CD4-positive, alpha-beta T cell treated with Interferon alpha-2 for 1 hour (primary cell): ENCODE data around the gene RBFOX1.

Experiments
- DNase-seq, 2 donors: peaks; one replicate each; pipeline ENCODE4 v3.0.0-alpha.2; 2020 to 2022

Gene RBFOX1

DNA sequence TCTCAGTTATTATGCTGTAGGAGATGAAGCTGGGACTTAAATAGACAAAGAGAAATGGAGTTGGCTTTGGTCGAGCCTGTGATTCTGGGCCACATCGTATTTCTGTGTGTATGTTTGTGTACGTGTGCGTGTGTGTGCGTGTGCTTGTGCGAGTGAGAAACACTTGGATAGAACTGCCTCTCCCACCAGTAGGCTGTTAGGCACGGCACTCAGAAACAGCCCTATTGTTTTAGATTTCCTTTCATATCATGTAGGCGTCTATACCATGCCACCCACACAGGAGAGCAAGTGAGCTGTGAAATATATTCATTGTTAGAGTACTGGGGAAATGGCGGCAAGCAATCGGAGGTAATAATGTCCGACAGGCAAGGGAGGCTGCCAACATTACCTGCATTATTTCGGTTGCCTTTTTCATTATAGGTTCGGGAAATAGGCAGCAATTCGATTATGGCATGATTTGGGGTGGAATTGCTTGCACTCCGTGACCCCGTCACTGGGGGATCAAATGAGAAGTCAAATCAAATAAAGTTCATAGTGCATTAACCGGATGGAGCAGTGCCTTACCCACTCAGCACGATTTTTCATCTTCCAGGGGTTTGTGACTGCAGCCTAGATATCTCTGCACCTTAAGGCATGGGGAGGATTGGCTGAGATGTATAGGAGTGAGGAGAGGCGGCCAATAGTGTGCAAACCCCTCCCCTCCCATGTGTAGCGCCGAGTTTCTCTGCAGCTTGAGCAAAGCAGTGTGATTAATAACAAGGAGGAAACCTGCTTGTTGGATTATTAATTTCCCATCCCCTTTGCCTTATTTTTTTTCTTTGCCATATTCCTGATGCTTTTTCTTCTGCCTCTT is 89.6 kb downstream of the RBFOX1 start:
- DNase-seq: no peak

DNA sequence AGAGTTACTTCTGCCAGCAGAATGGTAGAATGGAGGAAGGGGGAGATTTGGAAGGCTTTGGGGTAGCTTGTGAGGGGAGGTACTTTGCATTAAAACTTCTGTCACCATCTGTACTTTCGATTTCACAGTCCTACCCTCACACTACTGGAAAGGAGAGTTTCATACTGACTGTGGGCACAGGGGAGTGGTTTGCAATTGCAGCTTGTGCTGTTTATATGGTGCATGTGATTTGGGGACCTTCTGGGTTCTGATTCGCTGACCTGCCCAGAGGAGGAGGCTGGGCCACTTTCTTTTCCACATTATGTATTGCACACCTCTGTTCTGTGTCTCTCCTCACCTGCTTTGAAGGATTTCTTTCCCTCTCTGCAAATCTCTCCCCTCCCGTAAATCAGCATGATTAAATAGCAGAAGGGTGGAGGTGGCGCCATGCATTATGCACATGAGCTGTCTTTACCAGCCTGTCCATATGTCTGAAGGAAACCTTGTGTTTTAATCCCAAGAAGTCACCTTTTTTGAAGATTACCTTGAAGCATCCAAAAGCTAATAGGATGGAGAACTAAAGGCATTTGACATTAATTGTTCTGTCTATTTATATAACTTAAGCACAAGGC is 90.9 kb downstream of the RBFOX1 start:
- DNase-seq: no peak

DNA sequence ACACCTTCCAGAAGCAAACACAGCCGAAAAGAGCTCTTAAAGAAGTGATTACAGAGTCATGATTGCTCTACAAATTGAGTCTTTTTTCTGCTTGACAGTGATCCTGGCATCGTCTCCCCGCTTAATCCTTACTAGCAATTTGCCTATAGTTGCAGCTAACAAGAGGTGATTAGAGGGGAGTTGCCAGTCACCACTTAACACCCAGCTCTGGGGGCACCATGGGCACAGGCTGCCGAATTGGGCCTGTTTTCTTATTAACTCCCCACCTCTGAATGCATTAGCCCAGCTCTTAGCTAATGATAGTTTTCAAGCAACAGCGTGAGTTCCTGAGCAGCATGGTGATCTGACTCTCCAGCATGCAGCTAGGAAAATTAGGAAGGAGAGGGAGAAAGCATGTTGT is 93.5 kb downstream of the RBFOX1 start:
- no peak for DNase-seq

DNA sequence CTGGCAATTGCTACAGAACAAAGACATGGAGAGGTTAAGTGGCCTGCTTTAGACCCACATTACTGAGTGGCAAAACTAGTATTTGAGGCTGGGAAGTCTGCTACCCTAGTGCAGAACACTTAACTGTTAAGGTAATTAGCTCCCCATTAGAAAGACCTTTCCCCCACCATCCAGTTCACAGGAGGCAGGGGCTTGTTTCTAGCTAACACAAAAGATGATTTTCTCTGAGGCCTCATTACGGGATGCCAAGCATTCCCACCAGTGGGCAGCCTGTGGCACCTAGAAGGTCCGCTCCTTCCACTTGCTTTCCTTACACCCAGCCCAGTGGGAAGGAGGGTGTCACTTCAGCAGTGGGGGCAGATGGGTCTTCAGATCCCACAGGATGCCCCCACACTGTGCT is 99.1 kb downstream of the RBFOX1 start:
- no peak for DNase-seq

DNA sequence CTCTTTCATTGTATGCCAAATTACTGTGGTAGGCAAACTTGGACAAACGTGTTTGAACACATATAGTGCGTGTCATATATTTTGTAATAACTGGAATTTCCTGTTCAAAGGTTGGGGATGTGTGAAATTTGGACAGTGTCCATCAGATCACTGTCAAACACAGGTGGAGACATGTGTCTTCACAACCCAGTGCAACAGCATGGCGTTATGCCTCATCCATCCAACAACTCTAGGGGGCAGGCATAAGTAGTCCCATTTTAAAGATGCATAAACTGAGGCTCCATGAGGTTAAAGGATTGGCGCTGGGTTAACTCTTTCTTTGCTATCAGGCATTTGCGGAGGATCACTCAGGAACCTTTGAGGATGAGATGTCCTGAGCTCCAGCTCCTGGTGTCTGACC is 103.7 kb downstream of the RBFOX1 start:
- DNase-seq: no peak

DNA sequence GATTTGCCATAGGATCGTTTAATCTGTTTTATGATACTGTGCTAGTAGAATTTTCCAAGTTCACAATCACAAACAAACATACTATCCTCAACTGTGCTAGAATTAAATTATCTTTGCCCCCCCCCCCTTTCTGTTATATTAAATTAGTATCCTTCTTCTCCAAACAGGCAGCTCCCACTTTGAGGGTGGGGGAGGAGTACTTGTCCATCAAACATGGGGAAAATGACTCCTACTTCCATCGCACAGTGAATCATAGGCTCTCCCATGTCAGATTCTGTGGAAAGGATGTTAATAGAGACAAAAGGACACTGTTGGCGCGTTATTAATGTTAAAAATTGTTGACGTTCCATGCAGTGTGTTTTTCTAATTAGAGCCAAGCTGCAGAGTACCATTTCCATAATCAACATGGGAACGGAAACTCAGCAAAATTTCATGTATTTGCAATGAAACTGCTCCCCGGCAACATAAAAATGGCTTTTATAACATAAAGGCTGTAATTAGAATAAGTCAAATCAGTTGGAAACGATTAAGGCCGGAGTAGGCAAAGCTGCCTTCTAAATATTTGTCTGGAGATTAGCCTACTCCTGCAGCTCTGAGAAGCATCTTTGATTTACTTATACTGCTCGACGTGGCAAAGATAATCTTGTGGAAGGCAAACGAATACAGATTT is 104.6 kb downstream of the RBFOX1 start:
- no peak for DNase-seq

DNA sequence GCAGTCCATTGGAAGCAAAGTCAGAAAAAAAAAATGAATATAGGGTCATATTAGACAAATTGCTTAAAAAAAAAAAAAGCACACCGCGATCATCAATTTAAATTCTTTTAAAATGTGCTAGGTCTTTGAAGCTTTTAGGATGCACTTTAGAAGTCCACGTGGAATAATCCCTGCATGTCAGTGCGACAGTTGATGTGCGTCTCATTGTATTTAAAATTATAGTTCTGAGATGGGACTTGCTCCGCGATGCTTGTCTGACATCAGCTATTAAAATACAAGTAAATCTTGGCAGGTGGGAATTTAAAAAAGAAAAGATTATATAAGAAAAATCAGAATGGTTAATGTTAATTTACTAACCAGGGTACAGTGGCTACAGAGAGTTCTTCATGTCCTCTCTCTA is 105.2 kb downstream of the RBFOX1 start:
- no peak for DNase-seq

DNA sequence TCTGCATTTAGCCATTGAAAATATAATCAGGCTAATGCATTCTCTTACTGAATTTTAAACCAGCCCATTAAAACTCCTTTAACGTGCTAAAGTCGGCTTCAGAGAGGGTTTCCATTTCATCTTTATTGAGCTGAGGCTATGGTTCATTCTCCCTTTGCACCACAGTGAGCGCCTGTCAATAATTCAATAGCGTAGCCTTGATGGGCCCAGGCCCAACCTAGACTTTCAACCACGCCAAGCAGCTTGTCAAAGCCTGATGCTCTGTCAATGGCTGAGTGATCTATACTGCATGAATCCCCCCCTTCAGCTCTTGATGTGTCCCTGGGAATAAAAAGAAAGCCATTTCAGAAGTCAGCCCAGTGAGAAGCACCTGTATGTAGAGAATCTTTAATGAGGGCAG is 106.0 kb downstream of the RBFOX1 start:
- DNase-seq: no peak

DNA sequence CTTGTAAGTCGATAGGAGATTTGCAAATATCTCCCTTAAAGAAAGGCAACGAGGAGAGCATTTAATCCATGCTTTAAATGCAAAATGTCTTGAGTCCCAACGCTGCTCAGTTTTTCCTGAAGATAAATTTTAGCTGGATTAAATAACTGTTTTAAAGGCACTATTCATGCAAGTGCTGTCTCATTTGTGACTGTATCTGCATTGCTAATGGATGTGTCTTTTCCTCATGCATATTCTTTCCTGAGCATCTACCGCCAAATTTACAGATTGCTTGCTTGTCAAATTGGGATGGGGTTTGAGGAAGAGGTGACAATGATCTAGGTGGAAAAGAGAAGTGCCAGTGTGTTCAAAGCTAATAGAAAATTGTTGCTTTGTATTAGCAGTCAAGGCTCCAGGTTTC is 106.9 kb downstream of the RBFOX1 start:
- DNase-seq: no peak

DNA sequence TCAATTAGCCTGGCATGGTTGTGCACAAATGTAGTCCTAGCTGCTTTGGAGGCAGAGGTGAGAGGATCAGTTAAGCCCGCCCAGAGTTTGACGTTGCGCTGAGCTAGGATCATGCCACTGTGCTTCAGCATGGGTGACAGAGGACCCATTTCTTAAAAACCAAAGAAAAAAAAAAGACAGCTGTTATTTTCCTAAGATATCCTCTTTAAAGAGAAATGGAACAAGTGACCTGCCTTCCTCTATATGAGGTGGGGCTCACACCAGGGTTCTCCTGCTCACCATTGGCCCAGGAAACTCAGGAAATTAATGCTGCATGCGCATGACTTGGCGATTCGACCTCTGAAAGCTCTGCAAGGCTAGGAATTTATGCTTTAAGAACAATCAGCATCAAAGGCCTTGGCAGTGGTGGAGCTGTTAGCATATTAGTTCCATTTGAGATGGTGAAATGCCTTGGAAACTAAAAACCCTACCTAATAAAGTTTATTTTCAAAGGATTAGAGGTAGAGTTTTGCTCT is 108.3 kb downstream of the RBFOX1 start:
- DNase-seq: no peak

DNA sequence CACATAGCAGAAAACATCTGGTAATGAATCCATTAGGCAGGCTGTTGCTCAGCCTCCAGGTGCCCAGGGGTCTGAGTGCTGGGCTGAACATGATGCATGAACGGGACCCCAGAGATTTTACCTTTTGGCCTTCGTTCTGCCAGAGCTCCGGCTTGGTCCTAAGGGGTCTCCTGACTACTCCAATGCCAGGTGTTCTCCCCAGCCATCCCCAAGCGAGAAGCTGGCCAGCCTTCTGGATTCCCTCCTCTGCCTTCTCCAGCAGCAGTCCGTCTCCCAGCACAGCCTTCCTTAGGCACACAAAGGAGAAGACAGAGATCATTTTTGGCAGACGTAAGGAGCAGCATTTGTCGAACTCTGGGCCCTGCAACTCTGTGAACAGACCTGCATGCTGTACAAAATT is 109.4 kb downstream of the RBFOX1 start:
- no peak for DNase-seq

DNA sequence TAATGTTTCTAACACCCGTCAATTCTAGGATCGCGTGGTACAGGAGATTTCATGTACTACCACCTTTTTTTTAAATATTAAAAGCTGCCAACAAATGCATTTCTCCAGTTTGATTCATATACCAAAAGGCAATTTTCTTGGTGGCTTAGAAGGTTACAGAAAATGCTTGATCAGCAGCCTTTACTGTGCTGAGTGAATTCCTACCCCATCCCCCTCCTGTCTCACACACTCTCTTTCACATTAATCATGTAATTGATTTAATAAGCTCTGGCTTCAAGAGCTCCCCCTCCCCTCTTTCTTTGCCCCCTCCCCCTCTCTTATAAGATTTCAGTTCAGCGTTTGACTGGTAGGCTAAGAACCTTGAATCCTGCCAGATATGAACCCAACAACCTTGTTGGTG is 110.5 kb downstream of the RBFOX1 start:
- DNase-seq: no peak

DNA sequence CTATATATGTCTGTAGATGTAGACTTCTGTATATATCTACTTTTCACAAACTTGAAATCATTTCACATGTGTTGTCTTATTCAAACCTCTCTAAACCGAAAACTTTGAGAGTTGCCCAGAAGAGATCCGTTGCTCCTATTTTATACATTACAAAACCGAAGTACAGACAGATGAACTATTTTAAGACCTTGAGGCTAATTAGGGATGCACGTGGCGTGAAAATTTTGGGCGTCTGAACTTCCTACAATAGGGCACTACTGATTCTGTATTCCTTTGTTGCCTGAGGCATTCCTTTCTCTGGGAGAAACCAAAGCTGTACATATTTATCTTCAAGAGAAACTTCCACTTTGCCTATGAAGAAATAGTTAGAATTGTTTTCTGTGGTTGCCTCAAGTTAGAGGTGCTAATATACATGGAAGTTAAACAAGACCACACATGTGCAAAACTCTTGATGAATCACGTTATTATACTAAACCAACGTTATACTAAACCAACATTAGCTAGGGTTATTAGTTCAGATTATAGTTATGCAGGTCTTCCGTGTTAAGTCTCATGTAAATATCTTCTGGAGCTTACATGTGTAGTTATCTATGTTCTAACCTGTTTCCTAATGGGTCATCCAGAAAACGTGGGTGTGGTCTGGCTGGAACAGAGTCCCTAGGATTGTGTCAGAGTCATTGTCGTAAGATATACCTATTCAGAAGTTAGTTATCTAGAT is 111.2 kb downstream of the RBFOX1 start:
- no peak for DNase-seq

DNA sequence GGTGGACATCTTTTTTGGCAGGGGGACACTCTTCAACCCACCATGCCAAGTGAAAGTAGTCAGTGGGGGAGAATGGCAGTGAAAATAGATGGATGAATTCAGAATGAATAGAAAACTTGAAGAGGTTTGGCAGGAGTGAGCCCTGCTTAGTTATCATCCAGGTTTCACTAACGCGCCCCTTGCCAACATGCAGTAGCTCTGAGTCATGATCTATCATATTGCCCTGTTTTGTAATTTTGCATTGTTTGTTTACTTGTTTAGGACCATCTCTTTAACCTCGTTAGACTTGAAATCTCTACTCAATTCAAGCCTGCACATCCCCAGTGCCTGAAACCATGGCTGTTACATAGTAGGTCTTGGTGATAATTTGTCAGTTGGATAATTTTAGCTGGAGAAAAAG is 116.7 kb downstream of the RBFOX1 start:
- no peak for DNase-seq

DNA sequence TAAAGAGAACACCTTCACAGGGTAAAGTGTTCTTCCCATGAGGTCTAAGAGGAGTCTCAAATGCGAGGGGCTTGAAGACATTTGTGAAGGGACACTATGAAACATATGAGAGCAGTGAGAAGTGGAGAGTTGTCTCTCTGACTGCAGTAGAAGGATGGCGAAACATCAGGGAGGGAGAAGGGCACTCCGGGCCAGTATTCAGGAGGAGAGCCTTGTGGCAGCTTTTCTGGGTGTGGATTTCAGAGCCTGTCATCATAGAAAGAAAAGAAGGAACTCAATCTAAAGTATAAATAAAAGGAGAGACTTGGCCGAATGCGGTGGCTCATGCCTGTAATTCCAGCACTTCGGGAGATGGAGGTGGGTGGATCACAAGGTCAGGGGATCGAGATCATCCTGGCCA is 117.2 kb downstream of the RBFOX1 start:
- DNase-seq: no peak

DNA sequence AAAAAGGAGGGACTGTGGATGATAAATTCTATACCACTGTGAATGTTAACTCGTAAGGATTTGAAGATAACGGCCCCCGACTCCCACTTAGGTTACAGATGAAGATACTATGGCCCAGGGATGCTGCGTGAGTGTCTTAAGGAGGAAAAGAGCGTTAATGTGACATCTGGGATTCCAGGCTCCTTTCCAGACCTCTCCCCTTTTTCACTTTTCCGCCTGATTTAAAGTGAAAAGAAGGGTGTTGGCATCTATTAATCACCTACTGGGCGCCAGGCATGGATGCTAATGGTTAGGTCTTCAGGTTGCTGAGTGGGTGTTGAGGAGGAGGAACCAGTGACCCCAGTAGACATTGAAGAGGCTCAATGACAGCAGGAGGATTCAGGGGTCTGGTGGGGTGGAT is 117.8 kb downstream of the RBFOX1 start:
- no peak for DNase-seq

DNA sequence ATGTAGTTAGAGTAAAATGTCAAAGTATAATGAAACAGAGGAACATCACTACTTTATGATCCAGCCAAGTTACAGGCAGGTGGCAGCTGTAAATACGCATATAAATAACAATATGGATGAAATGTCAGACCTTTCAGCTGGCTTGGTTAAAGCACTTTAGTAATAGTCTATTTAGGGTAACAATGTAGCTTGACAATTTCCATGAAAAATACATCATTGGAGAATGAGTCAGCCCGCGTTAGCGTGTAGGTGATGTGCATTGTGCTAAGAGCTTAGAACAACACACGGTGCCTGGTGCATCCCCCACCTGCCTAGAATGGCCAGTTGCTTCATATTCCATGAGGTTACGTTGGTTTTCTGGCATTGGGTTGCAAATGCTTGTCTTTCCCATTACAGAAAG is 119.4 kb downstream of the RBFOX1 start:
- DNase-seq: no peak

DNA sequence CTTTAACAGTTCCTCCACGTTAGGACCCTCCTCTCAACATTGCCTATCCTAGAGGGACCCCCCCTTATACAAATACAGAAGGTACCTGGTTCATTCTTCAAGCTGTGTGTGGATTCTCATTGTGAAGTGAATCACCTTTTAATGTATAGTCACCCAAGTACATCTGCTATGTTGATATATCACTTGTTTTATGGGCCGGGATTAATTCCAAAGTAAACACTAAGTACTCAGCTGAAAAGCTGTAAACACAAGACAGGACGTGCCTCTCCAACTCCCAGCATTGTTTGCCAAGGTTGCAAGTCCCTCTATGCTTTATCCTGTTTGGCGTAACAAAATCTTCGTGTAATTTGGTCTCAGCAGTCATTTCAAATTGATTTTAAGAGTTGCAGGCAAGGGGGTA is 123.6 kb downstream of the RBFOX1 start:
- no peak for DNase-seq

DNA sequence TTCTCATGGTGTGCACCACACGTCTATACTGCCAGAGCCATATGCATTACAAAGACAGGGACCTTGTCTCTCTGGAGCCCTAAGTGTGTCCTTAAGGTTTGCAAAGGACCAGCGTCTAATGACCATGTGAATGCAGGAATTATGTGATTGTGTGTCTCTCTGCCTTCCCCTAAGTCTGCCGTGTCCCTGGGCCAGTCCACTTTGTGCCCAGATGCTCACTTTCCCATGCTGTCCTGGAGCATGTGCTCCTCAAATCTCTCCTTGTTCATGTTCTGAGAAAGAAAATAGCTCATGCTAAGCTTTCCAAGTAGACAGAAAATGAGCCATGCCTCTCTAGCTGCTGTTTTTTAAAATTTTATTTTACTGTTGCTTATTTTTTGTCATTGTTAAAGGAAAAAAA is 125.5 kb downstream of the RBFOX1 start:
- DNase-seq: no peak

DNA sequence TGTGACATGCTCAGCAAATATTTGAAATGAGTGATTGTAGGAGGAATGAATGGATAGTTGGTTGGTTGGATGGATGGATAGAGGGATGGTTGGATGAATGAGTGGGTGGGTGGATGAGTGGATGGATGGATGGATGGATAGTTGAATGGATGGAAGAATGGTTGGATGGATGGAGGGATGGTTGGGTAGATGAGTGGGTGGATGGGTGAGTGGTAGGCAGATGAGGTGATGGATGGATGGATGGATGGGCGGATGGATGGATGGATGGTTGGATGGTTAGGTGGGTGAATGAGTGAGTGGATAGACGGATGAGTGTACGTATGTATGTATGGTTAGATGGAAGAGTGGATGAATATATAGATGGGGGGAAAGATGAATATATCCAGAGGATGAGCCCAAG is 137.7 kb downstream of the RBFOX1 start:
- DNase-seq: no peak

DNA sequence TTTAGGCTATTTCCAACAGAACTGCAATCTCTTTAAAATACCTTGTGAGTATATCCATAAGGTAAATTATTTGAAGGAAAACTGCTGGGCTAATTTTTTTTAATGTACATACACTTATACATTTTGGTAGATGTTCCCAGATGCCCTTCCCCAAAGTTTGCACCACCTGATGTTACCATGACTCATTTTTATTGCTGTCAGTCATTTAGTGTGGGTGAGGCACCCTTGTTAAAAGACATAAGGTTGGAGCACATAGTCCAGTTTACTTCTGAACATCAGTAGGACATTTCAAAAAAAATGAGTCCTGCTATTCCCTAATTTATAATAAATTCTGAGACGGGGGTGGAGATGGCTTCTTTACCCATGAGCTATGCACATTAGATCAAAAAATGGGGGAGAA is 138.6 kb downstream of the RBFOX1 start:
- DNase-seq: no peak

DNA sequence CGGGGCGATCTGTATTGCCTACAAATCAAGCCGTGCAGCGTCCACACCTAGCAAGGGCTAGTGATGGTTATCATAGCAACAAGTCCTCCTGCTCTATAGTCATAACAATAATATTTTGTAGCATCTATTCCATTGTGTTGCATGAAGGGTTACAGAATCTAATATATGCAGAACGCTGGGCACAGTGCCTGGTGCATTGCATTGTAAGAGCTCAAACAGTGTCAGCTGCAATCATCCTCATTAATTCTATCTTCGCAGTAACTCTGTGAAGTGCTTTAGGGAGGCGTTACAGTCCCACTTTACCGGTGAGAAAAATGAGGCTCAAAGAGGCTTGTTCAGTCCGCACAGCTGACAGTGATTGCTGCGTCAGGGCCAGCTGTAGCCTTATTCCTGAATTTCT is 149.4 kb downstream of the RBFOX1 start:
- no peak for DNase-seq

DNA sequence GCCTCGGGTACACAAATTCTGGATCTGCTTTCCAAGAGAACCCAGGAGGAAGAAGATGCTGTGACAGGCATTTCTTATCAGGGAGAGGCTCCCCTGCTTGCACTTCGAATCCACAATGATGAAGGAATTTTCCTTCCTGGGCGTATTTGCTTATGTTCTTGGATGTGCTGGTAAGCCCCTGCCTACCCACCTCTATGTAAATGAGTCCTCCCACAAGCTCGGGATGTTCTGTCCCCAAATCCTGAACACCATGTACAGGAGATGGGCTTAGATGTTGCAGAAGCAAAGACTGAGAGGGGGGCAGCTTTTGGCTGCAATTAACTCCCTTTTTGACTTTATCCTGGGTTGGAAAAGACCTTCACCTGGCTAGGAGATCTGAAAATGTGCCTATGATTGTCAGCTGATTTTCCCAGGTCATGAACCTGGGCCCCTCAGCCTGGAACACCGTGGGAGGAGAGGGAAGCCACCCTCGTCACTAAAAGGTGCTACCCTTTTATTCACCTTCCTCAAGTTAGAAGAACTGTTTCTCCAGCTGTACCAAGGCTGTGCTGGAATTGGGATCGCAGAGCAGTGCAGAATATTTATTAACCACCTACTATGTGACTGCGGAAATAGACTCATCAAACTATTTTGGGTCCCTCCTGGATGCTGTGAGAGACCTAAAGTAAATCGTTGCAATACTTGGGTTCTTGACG is 150.1 kb downstream of the RBFOX1 start:
- no peak for DNase-seq
